ENCODE data around the gene G6PC3.

Gene G6PC3

DNA sequence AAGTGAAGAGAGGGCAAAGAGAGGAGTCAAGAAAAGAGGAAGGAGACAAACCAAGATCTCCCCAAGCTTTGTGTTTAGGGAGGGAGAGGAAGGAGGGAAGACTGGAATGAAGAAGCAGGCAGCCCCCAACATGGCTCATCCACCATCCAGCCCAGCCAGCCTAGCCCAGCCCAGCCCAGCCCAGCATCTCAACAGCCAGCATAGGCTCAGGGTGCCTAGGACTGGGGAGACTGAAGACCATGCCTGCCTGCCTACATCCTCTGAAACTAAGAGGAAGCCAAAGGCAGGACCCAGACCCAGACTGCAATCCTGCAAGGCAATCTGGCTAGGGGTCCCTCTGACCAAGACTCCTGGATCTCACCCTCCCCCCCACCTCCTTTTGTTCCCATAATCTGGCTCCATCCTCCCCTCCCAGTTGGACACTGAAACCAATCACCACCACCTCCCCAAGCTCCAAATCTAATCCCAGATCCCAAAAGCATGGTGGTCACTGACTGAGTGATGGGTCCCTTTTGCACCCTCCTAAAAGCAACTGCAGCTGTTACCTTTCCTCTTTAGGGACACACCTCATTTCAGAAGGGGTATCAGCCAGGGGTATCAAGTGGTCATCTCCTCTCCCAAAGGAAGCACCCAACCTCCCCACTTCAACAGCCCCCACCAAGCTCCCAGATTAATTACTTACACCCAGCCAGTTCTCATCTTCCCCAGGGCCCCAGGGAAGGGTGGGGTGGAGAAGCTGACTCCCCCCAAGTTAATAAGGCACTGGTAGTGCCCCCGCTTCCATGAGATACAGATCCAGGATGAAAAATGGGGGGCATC is 51.7 kb downstream of the G6PC3 start:
- DNase-seq (ENCODE audit: low read depth in 2 of 2, low spot score in 1 of 2), result no peak

DNA sequence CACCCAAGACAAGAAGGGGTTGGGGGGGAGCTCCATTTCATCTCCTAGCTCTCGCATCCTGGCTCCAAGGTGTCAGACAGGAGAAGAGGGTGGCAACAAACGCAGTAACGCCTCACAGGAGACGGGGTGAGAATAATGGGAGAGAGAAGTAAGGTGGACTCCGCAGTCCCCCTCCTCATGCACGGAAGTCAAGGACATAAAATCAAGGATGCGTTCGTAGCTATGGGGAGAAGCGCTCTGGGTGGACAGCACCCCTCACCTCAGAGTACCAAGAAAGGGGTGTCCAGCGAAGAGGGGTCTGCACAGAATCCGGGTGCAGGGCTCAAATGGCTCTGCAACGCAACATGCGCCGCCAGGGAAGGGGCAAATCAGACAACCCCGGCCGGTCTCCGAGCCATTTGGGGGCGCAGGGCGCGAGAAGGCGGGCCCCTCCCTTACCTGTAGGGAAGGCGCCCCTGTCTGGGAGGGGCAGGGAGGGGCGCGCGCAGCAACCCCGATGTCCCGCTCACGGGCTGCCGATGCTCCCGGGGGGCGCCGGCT is 52.4 kb downstream of the G6PC3 start:
- no peak for DNase-seq (ENCODE audit: low read depth in 2 of 2, low spot score in 1 of 2)

DNA sequence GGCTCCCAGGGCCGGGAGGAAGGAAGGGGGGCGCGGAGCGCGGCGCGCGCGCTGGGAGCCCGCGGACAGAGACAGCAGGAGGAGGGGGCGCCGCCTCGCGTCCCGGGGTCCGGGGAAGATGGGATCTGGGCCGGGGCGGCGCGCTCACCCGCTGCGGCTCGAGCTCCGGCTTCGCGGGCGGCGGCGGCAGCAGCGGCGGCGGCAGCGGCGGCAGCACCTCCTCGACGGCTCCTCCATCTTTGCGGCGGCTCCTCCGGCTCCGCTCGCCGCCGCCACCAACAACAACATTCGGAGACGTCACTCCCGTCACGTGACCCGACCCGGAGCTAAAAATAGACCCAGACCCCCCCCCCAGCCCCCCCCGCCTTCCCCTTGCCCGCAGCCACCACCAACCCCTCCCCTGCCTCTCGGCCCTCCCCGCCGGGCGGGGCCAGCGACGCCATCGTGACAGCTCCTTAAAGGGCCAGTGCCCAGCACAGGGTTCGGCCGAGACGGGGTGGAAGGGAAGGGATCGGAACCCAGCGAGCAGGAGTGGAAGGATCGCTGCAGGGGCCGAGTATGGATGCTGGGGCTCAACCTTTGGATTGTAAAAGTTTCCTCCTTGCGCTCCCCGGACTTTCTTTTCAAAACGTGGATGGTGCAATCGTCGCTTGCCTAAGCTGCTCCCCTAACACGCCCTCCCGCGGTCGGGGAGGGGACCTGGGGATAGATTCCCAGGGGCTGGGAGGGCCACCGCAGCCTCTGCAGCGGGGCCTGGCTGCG is 53.0 kb downstream of the G6PC3 start, which contains the start of gene HDAC5:
HDAC5 (minus strand) TSS at position 286 of the 762 bp plus-strand sequence. CDS start 6,126 bp downstream, outside the sequence.
- peak; percentile 89 to 92 for DNase-seq (ENCODE audit: low read depth in 2 of 2, low spot score in 1 of 2)

DNA sequence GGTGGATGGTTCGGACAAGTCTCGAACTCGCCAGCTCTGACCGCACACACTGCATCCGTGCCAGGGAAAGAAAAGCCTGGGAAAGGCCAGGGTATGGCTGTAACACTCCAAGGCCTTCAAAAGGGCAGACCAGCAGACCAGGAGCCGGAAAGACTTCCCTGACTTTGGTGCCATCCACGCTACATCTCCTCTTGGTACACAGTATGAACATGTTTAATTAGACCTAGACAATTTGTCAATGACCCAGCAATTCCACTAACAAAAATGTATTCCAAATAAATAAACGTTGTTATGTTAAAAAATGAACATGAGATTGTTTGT is 53.5 kb downstream of the G6PC3 start:
- no peak for DNase-seq (ENCODE audit: low read depth in 2 of 2, low spot score in 1 of 2)
